HG03108 (cell line): ENCODE data around the gene SIGLEC6.

Experiments used
- ATAC-seq: cut with Tn5 transposase; IDR thresholded peaks from one replicate; pipeline ENCODE4 v1.9.1; 2021; ENCODE audit warnings: moderate library complexity; ENCODE audit not compliant: unreplicated experiment

Gene SIGLEC6

GRCh38 chr19:51549533-51550324 is 18.3 kb upstream of the SIGLEC6 start:
- ATAC-seq: no peak

GRCh38 chr19:51548891-51549305 is 17.4 kb upstream of the SIGLEC6 start:
- no peak for ATAC-seq

GRCh38 chr19:51548213-51548651 is 16.8 kb upstream of the SIGLEC6 start:
- ATAC-seq: no peak

- no peak for ATAC-seq
Observed at GRCh38 chr19:51547397-51548212, 16.1 kb upstream of the SIGLEC6 start.

GRCh38 chr19:51546650-51547396 is 15.4 kb upstream of the SIGLEC6 start:
- no peak for ATAC-seq

- ATAC-seq: no peak
Observed at GRCh38 chr19:51546107-51546649, 14.7 kb upstream of the SIGLEC6 start.

- ATAC-seq: no peak
Observed at GRCh38 chr19:51544038-51544437, 12.6 kb upstream of the SIGLEC6 start.

GRCh38 chr19:51542699-51543098 is 11.2 kb upstream of the SIGLEC6 start:
- no peak for ATAC-seq

GRCh38 chr19:51541458-51542357 is 10.2 kb upstream of the SIGLEC6 start:
- ATAC-seq: no peak

- no peak for ATAC-seq
Observed at GRCh38 chr19:51539821-51540366, 8.4 kb upstream of the SIGLEC6 start.

GRCh38 chr19:51535535-51535934 is 4.1 kb upstream of the SIGLEC6 start:
- ATAC-seq: no peak

- ATAC-seq: no peak
Observed at GRCh38 chr19:51530616-51531015, 854 bp downstream of the SIGLEC6 start.

- ATAC-seq: no peak
Observed at GRCh38 chr19:51529301-51529700, 2.2 kb downstream of the SIGLEC6 start.

GRCh38 chr19:51525651-51526050 is 5.8 kb downstream of the SIGLEC6 start:
- no peak for ATAC-seq

GRCh38 chr19:51524666-51525264 is 6.7 kb downstream of the SIGLEC6 start:
- no peak for ATAC-seq

- no peak for ATAC-seq
Observed at GRCh38 chr19:51521781-51522180, 9.7 kb downstream of the SIGLEC6 start.

- no peak for ATAC-seq
Observed at GRCh38 chr19:51521357-51521756, 10.1 kb downstream of the SIGLEC6 start.

- no peak for ATAC-seq
Observed at GRCh38 chr19:51520728-51521127, 10.7 kb downstream of the SIGLEC6 start.

- ATAC-seq: no peak
Observed at GRCh38 chr19:51514866-51515481, 16.5 kb downstream of the SIGLEC6 start.
